ENCODE results near the gene ITGBL1. TPM values are rescaled to one million over a fixed set of nuclear protein-coding genes. Genes with fewer than 3 reads are reported as not detected.

Gene ITGBL1
- polyA plus RNA-seq, 1 donor = 1.1 TPM

- no peak for DNase-seq (ENCODE audit: low read depth)
These were observed 834 bp upstream of the ITGBL1 start for GRCh38 chr13:101451641-101452040.

GRCh38 chr13:101453784-101454201, 1.3 kb downstream of the ITGBL1 start:
- DNase-seq (ENCODE audit: low read depth) = no peak

DNA sequence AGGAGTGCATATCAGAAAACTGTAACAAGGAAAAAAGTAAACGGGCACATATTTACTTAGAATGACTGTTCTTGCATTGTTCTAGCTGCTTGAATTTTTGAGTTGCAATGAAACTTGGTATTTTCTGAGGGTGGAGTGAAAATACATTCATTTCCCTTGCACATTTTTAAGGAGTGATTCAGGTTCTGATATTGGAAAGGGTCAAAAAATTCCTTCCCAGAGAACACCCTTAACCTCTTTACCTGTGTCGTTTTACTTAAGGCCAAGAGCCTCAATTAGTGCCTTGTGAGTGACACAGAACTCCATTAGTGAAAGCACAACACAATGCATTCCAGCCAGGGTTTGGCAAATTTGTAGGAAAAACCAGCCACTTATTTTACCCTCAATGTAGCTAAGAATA, 2.3 kb downstream of the ITGBL1 start:
- no peak for DNase-seq (ENCODE audit: low read depth)

GRCh38 chr13:101455863-101456262, 3.4 kb downstream of the ITGBL1 start:
- DNase-seq (ENCODE audit: low read depth) = no peak

GRCh38 chr13:101457176-101457575, 4.7 kb downstream of the ITGBL1 start:
- DNase-seq (ENCODE audit: low read depth) = no peak

DNA sequence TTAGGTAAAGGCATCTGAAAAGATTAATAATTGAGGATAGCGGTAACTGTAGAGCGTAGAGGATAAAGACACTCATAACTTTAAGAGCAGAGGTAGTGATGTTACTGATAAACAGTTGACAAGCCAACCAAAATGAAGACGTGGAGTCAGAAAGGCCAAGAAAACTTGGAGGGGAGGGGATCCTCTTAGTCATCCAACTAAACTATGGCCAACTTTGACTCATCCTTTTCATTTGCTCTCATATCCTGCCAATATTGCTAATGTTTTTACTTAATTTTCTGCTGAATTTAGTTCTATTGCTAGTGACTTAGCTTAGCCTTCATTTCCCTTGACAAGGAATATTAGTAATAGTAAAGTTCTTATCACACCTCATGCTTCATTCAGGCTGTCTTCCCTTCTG, 13.4 kb downstream of the ITGBL1 start:
- DNase-seq (ENCODE audit: low read depth) = no peak

GRCh38 chr13:101467415-101467814, 14.9 kb downstream of the ITGBL1 start:
- DNase-seq (ENCODE audit: low read depth) = no peak

- DNase-seq (ENCODE audit: low read depth) = no peak
These were observed 21.0 kb downstream of the ITGBL1 start for GRCh38 chr13:101473458-101473857.

DNA sequence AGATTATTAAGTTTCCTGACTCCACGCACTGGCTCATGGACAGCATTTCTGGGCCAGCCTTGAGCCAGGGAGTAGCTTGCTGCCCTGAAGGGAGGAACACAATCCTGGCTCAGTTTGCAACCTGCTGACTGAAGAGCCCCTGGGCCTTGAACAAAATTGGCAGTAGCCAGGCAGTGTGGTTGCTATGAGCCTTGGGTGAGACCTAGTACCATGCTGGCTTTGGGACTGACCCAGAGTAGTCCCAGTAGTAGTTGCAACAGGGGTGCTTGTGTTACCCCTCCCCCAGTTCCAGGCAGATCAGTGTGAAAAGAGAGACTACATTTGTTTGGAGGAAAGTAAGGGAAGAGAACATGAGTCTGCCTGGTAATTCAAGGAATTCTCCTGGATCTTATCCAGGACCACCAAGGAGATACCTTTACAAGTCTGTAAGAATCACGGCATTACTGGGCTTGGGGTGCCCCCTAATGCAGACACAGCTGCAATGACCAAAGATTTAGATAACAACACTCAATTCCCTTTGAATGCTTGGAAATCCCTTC, 22.0 kb downstream of the ITGBL1 start:
- no peak for DNase-seq (ENCODE audit: low read depth)

DNA sequence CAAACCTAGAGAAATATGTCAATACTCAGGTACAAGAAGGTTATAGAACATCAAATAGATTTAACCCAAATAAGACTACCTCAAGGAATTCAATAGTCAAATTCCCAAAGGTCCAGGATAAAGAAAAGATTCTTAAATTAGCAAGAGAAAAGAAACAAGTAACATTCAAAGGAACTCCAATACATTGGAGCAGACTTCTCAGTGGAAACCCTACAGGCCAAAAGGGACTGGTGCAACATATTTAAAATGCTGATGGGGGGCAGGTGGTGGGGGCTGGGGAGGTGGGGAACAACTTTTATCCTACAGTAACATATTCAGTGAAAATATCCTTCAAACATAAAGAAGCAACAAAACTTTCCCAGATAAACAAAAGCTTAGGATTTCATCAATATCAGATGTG, 23.1 kb downstream of the ITGBL1 start:
- no peak for DNase-seq (ENCODE audit: low read depth)

GRCh38 chr13:101481421-101481820, 28.9 kb downstream of the ITGBL1 start:
- no peak for DNase-seq (ENCODE audit: low read depth)

DNA sequence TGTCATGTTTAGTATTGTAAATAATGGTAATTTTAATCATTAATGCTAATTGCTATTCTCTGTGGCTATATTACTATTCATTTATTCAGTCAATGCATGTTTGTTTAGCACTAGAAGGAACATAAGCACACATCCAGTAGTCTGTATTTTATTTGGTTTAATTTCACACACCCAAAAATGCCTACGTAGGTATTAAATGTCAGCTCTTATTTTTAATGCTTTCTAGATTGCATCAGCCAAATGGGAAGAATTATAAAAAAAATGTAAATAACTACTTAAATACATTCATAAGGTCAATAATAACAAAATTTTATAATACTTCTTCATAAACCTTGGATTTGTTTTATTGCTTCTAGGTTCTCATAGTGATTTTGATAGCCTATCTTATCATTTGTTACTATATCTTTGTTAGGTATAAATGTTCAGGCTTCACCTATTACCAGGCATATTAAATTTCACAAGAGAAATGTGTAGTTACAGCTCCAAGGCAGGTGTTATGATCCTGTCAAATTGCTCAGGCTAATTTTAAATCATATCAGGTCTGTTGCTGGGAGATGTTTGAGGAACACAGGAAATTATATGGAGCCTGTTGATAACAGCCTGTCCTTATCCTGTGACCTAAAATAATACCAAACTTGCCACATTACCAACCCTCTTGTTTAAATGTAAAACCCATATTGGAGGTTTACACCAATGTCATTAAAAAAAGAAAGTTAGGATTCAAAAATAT, 34.4 kb downstream of the ITGBL1 start:
- DNase-seq (ENCODE audit: low read depth) = no peak

DNA sequence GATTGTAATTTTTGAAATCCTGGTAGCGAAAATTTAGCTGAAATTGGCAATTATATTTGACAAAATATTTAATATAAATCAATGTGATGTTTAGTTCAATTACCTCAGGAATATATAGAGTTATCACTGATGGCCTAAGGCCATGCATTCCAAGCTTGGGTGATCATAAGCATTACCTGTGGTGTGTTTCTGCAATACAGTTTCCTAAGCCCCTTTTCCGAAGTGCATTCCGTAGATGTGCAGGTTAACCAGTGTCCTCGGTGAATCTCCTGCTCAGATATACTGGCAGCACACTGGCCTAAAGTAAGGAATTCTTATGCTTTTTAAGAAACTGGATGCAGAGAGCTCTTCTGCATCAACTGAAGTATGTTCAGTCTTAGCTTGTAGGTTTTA, 35.0 kb downstream of the ITGBL1 start:
- DNase-seq (ENCODE audit: low read depth) = no peak

GRCh38 chr13:101488734-101489133, 36.3 kb downstream of the ITGBL1 start:
- no peak for DNase-seq (ENCODE audit: low read depth)

DNA sequence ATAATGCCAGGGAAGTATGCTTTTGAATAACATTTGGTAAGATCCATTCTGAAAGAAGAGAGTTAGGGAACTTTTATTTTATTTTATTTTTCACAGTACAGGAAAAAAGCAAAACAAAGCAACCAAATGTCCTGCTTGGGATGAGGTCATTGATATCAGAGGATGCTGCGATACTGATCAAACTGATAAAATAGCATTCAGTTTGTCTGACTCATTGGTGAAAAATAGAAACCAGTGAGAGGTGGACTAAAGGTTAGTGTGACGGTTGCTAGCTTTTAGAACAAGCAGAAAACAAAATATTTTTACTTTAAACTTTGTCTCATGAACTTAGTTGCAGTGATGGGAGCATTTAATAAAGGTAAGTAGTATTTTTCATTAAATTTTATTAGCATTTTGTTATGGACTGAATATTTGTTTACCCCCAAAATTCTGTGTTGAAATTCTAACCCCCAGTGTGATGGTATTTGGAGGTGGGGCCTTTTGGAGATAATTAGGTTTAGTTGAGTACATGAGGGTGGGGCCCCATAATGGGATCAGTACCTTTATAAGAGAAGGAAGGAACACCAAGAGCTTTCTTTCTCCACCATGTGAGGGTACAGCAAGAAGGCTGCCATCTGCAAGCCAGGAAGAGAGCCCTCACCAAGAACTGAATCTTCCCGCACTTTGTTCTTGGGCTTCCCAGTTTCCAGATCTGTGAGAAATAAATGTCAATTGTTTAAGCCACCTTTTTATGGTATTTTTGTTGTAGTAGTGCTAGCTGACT, 37.3 kb downstream of the ITGBL1 start:
- no peak for DNase-seq (ENCODE audit: low read depth)

- DNase-seq (ENCODE audit: low read depth) = no peak
These were observed 38.0 kb downstream of the ITGBL1 start for GRCh38 chr13:101490406-101491015.

GRCh38 chr13:101492251-101492910, 39.9 kb downstream of the ITGBL1 start:
- no peak for DNase-seq (ENCODE audit: low read depth)

- DNase-seq (ENCODE audit: low read depth) = no peak
These were observed 41.1 kb downstream of the ITGBL1 start for GRCh38 chr13:101493541-101493940.

DNA sequence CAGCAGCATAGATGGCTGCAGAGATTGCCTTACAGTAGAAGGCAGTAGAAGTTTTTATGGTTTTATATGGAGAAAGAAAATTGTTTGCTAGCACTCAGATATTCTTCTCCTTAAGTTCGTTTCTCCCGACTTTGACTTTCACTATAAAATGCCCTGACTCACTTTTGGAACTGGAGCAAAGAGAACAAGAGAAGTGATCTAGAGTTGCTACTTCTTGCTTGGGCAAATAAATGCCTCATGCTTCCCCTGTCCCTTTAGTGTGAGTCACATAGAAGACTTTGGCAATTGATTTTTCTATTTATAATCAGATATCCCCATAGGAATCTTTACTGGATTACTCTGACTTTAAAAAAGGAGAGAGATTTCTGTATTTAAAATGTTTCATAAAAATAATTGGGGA, 46.9 kb downstream of the ITGBL1 start:
- no peak for DNase-seq (ENCODE audit: low read depth)

- no peak for DNase-seq (ENCODE audit: low read depth)
These were observed 50.1 kb downstream of the ITGBL1 start for GRCh38 chr13:101502618-101503017.

DNA sequence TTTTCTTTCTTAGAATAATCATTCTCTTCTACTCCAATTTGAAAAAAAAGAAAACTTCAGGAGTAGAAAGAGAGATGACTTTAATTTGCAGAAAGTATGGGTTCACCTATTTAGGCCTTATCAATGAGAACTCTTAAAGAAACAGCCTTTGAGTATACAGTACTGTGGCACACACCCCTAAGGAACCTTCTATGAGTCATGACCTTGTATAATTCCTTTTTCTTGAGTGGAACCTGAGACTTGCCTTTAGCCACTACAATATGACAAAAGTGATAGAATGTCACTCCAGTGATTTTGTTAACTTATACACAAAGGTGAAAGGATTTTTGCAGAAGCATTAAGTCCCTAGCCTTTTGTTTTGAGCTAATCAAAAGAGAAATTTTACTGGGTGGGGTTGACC, 58.7 kb downstream of the ITGBL1 start:
- no peak for DNase-seq (ENCODE audit: low read depth)

DNA sequence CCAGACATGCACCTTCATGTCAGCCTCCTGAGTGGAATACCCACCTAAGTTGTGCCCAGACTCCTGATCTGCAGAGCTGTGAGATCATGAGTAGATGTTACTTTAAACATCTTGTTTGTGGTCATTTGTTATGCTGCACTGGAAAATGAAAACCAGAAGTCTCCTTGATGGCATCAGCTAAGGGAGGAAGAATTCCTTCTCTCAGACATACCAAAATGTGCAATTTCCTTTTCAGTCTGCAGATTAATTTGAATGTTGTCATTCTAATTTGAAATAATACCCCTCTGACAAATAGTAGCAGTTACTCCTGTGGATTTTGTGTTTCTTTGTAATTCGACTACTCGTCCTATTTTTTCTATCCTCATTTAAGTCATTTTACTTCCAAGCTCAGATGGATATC, 59.3 kb downstream of the ITGBL1 start:
- no peak for DNase-seq (ENCODE audit: low read depth)
